Astrocyte (in vitro differentiated cells and primary cell): ENCODE data around the gene DEXI. TPM values are rescaled to one million over a fixed set of nuclear protein-coding genes. Genes with fewer than 3 reads are reported as not detected.
A peak's percentile ranks its signal among the peaks of the same experiment; 100 is the strongest.

ENCODE experiments used
- DNase-seq: peaks from one replicate; pipeline ENCODE4 v3.0.0-alpha.2; 2010; ENCODE audit warnings: low read depth
- FAIRE-seq: peaks from 2 replicates; lab custom pipeline; 2011; peaks lifted over from hg19 to GRCh38; lab: Jason Lieb, UNC
- H2AFZ ChIP-seq: 2 replicates; pipeline ENCODE4 v1.6.0; 2012; ENCODE audit warnings: low read depth, low read length, inconsistent platforms
- H3K27ac ChIP-seq: 2 replicates; pipeline ENCODE4 v1.5.1; 2011; ENCODE audit warnings: low read depth, low read length, inconsistent platforms
- H3K27me3 ChIP-seq: 2 replicates; pipeline ENCODE4 v1.6.0; 2011; ENCODE audit warnings: low read length, inconsistent platforms; ENCODE audit not compliant: insufficient read depth
- H3K36me3 ChIP-seq: 2 replicates; pipeline ENCODE4 v1.5.1; 2011; ENCODE audit warnings: low read length, inconsistent platforms; ENCODE audit not compliant: insufficient read depth
- H3K4me1 ChIP-seq: 2 replicates; pipeline ENCODE4 v1.5.1; 2011; ENCODE audit warnings: low read length, inconsistent platforms; ENCODE audit not compliant: insufficient read depth
- H3K4me2 ChIP-seq: 2 replicates; pipeline ENCODE4 v1.6.0; 2012; ENCODE audit warnings: low read length, inconsistent platforms
- H3K4me3 ChIP-seq: 2 replicates; pipeline ENCODE4 v1.5.1; 2011; ENCODE audit warnings: low read depth, mild to moderate bottlenecking, low read length, inconsistent platforms; ENCODE audit not compliant: insufficient read depth
- H3K79me2 ChIP-seq: 2 replicates; pipeline ENCODE4 v1.6.0; 2012; ENCODE audit warnings: mild to moderate bottlenecking, low read length, inconsistent platforms; ENCODE audit not compliant: insufficient read depth
- H3K9ac ChIP-seq: 2 replicates; pipeline ENCODE4 v1.6.0; 2012; ENCODE audit warnings: mild to moderate bottlenecking, low read length, inconsistent platforms
- H3K9me3 ChIP-seq: 2 replicates; pipeline ENCODE4 v1.5.1; 2012; ENCODE audit warnings: low read depth, mild to moderate bottlenecking, low read length, inconsistent platforms; ENCODE audit not compliant: insufficient read depth
- H4K20me1 ChIP-seq: 2 replicates; pipeline ENCODE4 v1.6.0; 2012; ENCODE audit warnings: low read length, inconsistent platforms; ENCODE audit not compliant: insufficient read depth
- H3K27ac Mint-ChIP-seq: one replicate; pipeline ENCODE4 v1.8.0; 2021; ENCODE audit warnings: mild to moderate bottlenecking, mixed read lengths; ENCODE audit not compliant: unreplicated experiment
- H3K27me3 Mint-ChIP-seq: one replicate; pipeline ENCODE4 v1.8.0; 2021; ENCODE audit warnings: low read depth, mixed read lengths; ENCODE audit not compliant: unreplicated experiment
- H3K36me3 Mint-ChIP-seq: one replicate; pipeline ENCODE4 v1.8.0; 2021; ENCODE audit warnings: low read depth, mixed read lengths; ENCODE audit not compliant: unreplicated experiment
- H3K4me1 Mint-ChIP-seq: one replicate; pipeline ENCODE4 v1.8.0; 2021; ENCODE audit warnings: low read depth, mixed read lengths; ENCODE audit not compliant: unreplicated experiment
- H3K4me3 Mint-ChIP-seq: one replicate; pipeline ENCODE4 v1.8.0; 2021; ENCODE audit warnings: mild to moderate bottlenecking, moderate library complexity, mixed read lengths; ENCODE audit not compliant: unreplicated experiment
- H3K9me3 Mint-ChIP-seq: one replicate; pipeline ENCODE4 v1.8.0; 2021; ENCODE audit warnings: mild to moderate bottlenecking, mixed read lengths; ENCODE audit not compliant: unreplicated experiment
- CTCF ChIP-seq: IDR thresholded peaks from 2 replicates; pipeline ENCODE4 v1.5.1; 2011; ENCODE audit warnings: low read depth, mild to moderate bottlenecking, inconsistent platforms, low read length, moderate library complexity; ENCODE audit not compliant: insufficient read depth
- EZH2 ChIP-seq: IDR thresholded peaks from 2 replicates; pipeline ENCODE4 v1.6.1; 2012; ENCODE audit warnings: mild to moderate bottlenecking, low read length, inconsistent platforms; ENCODE audit not compliant: insufficient read depth
- total RNA-seq: library from RNA; stranded (reverse); gene quantifications from 2 replicates; pipeline ENCODE4 v1.2.1, GENCODE V29; 2021

Gene DEXI
- total RNA-seq, 1 donor from 2014 or later, result 39.8 TPM

DNA sequence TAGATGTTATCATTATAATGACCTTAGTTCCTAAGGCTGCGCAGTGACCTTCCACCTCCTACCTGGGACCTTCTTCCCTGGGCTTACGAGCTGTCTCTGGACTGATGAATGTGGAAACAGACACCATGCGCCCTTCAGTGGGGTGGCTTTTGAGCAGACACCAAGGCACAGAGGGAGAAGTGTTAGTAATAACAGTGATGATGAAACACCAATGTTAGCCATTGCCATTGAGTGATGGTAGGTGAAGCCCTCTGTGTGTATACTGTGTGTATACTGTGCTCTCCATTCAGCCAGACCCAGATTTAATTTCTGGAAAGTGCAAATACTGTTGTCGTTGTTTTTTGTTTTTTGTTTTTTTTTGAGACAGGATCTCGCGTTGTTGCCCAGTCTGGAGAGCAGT, 46.6 kb upstream of the DEXI start:
- Histone ChIP-seq H3K4me1 (peaks cover 35% of the 10 kb centered on the region), H3K9me3 (no peaks in the 10 kb centered on the region), H3K79me2 (no peaks in the 10 kb centered on the region), H2AFZ (no peak overlapping the region), H3K27me3 (no peaks in the 10 kb centered on the region), H3K4me2 (no peak overlapping the region), H3K4me3 (no peak overlapping the region), H4K20me1 (no peaks in the 10 kb centered on the region), H3K9ac (no peak overlapping the region), H3K27ac (no peak overlapping the region), H3K36me3 (no peaks in the 10 kb centered on the region)
- Mint-ChIP-seq H3K4me1 (peaks cover 34% of the 10 kb centered on the region), H3K36me3 (peaks cover 12% of the 10 kb centered on the region), H3K4me3 (no peak overlapping the region), H3K27me3 (no peaks in the 10 kb centered on the region), H3K27ac (no peak overlapping the region), H3K9me3 (no peaks in the 10 kb centered on the region)
- TF ChIP-seq EZH2, result no peak
- no peak for TF ChIP-seq CTCF
- FAIRE-seq (no peak), DNase-seq (no peak)

DNA sequence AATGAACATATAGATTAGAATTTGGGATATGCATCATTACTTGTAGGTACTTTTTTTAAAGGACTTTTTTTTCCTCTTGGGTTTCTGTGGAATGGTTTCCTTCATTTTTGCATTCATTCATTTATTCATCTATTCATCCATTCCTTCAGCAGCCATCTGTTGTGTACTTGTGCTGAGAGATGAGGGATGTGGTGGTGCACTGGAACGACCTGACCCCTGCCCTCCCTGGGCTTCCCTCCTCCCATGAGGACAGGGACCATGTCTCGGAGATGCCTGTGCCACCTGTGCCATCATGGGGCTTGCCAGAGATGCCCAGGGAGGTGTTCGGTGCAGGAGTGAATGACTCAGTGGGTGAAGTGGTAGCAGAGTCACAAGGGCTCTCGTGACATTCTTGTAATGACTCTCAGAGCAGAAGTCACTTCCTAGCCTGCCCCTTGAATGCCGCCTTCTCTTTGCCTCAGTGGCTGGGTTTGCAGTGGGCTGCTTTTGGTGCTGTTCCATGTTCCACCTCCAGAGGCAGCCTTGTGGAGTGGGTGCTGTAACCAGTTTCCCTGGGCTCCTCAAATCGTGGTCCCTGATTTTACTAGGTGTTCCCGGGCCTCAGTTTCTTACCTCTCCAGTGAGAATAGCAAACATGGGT, 46.0 kb upstream of the DEXI start:
- Histone ChIP-seq H3K27me3 (no peaks in the 10 kb centered on the region), H2AFZ (no peak overlapping the region), H3K4me3 (no peak overlapping the region), H3K36me3 (peaks cover 1% of the 10 kb centered on the region), H3K4me1 (peaks cover 29% of the 10 kb centered on the region), H3K27ac (no peak overlapping the region), H3K9ac (no peak overlapping the region), H3K79me2 (no peaks in the 10 kb centered on the region), H3K9me3 (no peaks in the 10 kb centered on the region), H3K4me2 (no peak overlapping the region), H4K20me1 (no peaks in the 10 kb centered on the region)
- Mint-ChIP-seq H3K9me3 (no peaks in the 10 kb centered on the region), H3K4me1 (peaks cover 30% of the 10 kb centered on the region), H3K4me3 (no peak overlapping the region), H3K27ac (no peak overlapping the region), H3K27me3 (no peaks in the 10 kb centered on the region), H3K36me3 (peaks cover 13% of the 10 kb centered on the region)
- no peak for DNase-seq
- TF ChIP-seq CTCF (peak; percentile 41), EZH2 (no peak)
- FAIRE-seq, result no peak

DNA sequence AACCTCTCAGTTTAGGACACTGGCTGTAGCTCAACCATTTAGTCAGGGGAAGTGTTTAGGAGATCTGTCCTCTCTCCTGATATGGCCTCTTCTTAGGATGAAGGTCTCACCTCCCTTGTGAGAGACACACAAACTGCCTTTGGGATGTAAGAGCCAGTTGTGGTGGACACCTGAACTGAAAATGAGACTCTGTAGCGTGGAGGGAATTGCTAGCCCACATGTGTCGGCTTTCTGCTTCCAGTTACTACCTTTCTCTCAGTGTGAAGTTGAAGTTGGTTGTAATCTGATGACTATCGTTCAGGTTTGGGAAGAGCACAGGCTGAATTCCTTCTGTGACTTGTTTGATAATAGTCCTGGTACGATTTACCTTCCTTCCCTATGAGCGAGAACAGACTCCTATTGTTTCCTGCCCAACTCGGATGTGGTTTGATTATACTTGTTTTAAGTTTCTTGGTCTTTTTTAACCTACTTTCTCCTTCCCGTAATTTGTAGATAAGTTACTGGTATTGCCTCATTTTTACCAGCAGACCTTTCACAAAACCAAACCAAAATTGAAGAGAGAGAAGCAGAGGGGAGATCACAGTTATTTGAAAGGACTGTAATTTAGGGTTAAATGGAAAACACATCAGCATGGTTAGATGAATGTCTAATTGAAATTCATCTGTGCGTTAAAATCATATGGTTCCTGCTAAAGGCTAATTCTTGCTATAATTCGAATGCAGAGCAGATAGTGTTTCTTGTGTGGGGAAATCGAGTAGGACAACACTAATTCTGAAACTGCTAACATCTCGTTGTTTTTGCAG, 45.3 kb upstream of the DEXI start:
- H3K27me3 Mint-ChIP-seq, result no peaks in the 10 kb centered on the region

More for the DNA sequence above, 45.3 kb upstream of the DEXI start:
- Mint-ChIP-seq H3K36me3 (peaks cover 15% of the 10 kb centered on the region), H3K27ac (no peak overlapping the region), H3K4me1 (peaks cover 23% of the 10 kb centered on the region), H3K4me3 (no peak overlapping the region), H3K9me3 (no peaks in the 10 kb centered on the region)
- Histone ChIP-seq H3K27ac (no peak overlapping the region), H3K36me3 (peaks cover 4% of the 10 kb centered on the region), H2AFZ (no peak overlapping the region), H3K4me2 (peak overlapping the region; percentile 4), H3K9ac (no peak overlapping the region), H3K9me3 (no peaks in the 10 kb centered on the region), H3K4me3 (no peak overlapping the region), H3K4me1 (peaks cover 22% of the 10 kb centered on the region), H4K20me1 (no peaks in the 10 kb centered on the region), H3K79me2 (no peaks in the 10 kb centered on the region), H3K27me3 (no peaks in the 10 kb centered on the region)
- no peak for TF ChIP-seq CTCF
- no peak for FAIRE-seq
- peak; percentile 55 for DNase-seq
